Heart left ventricle (tissue), 16 donors: ENCODE data around the gene BRIX1. TPM values are rescaled to one million over a fixed set of nuclear protein-coding genes. Genes with fewer than 3 reads are reported as not detected.
A peak's percentile ranks its signal among the peaks of the same experiment; 100 is the strongest.

Experiments
- ATAC-seq, 4 donors: fragments of 200-7000 bp; cut with Tn5 transposase; one replicate each; pipeline ENCODE4 v1.9.1; 2020 to 2022; ENCODE audit warnings: moderate library complexity in 4 of 4, mild to moderate bottlenecking in 3 of 4, moderate number of reproducible peaks in 1 of 4
- DNase-seq, 5 donors: peaks; one replicate each; pipeline ENCODE4 v3.0.0-alpha.2; 2020
- H3K27ac ChIP-seq, 12 donors: fragments of 200-600 bp; sonication (generic) in 4 of 12; one replicate each; pipeline versions ENCODE4 v1.5.0 to v1.8.0; 2016 to 2022; ENCODE audit warnings: mild to moderate bottlenecking in 2 of 12
- H3K27me3 ChIP-seq, 9 donors: fragments of 200-600 bp; sonication (generic) in 2 of 9; one replicate each; pipeline versions ENCODE4 v1.5.1 to v1.8.0; 2016 to 2022; ENCODE audit warnings: mild to moderate bottlenecking in 3 of 9
- H3K36me3 ChIP-seq, 9 donors: fragments of 200-600 bp; sonication (generic) in 2 of 9; one replicate each; pipeline versions ENCODE4 v1.5.0 to v1.8.0; 2018 to 2022; ENCODE audit warnings: mild to moderate bottlenecking in 2 of 9
- H3K4me1 ChIP-seq, 12 donors: fragments of 200-600 bp; sonication (generic) in 4 of 12; one replicate each; pipeline versions ENCODE4 v1.5.0 to v1.8.0; 2016 to 2022; ENCODE audit warnings: mild to moderate bottlenecking in 3 of 12
- H3K4me3 ChIP-seq, 12 donors: fragments of 200-600 bp; sonication (generic) in 4 of 12; one replicate each; pipeline versions ENCODE4 v1.5.0 to v1.8.0; 2017 to 2022; ENCODE audit warnings: mild to moderate bottlenecking in 9 of 12, moderate library complexity in 4 of 12
- H3K9me3 ChIP-seq, 12 donors: fragments of 200-600 bp; sonication (generic) in 4 of 12; one replicate each; pipeline versions ENCODE4 v1.5.0 to v1.8.0; 2016 to 2022; ENCODE audit warnings: mild to moderate bottlenecking in 1 of 12
- POLR2A ChIP-seq, 2 donors: fragments of 450-650 bp; IDR thresholded peaks; one replicate each; pipeline ENCODE4 v1.6.1; 2017; ENCODE audit warnings: antibody characterized with exemption in 2 of 2, mild to moderate bottlenecking in 2 of 2, moderate library complexity in 2 of 2
- WGBS, 4 donors: extraction: QIAGEN DNeasy Blood & Tissue Kit in 2 of 4; methylation state at CpG; one replicate each; pipeline versions ENCODE4 v1.1.5 to v1.1.7; 2013 to 2018; 5-methylcytosine and 5-hydroxymethylcytosine counted together
- intact Hi-C, 10 donors: fragments of 100-400 bp; cut with DNase I; formaldehyde crosslinking; loops; one replicate each; pipeline versions ENCODE4 v1.11.1 to v1.14.2; 2022
- polyA plus RNA-seq, 2 donors: library from polyadenylated mRNA; stranded (reverse); fragments of 200-250 nt; gene quantifications; one replicate each; pipeline ENCODE4 v1.2.3, GENCODE V29; 2013
- total RNA-seq, 9 donors: library from RNA; depleted of rRNA in 2 of 9; stranded (reverse); fragments of >200 nt in 2 of 9; fragmentation: NEBNext Ultra II Directional in 3 of 9; extraction: Animal tissue kit (Norgen Biotek cat#: 25700) in 3 of 9; gene quantifications; one replicate each; pipeline versions ENCODE4 v1.1.0 to v1.2.4, GENCODE V29; 2016 to 2023
- TF ChIP-seq, protein P1 (sequence below), 12 donors: fragments of 200-600 bp; sonication (generic) in 4 of 12; IDR thresholded peaks; one replicate each; pipeline versions ENCODE4 v1.5.0 to v1.8.0; 2018 to 2022; ENCODE audit warnings: antibody characterized with exemption in 12 of 12, mild to moderate bottlenecking in 5 of 12
- donor health status: ischemic (EF 13 %, LVEDD 7.1; RV severe dilation, severe dysfunction).
- donor health status: healthy with polysubstance abuse.
- donor health status: DM: no; HTN: yes; CAD: no.
- donor health status: DM: no; HTN: no; CAD: no.
- donor health status: ischemic (EF 25% LVEDD 6.9; RV normal size, moderate dysfunction).
- donor health status: ischemic (EF 25% LVEDD 5.7; RV mildly dilated, moderate dysfunction).
- donor health status: healthy.
- donor health status: DM: yes; HTN: yes; CAD: no.
- donor health status: ischemic (EF 35%, LVEDD 5.7; RV mildly dilated, moderate dysfunction).
- donor health status: nonischemic (EF 11% LVEDD 7.7; RV severe dilation, severe dysfunction).
- donor health status: DM: yes; HTN: yes; CAD: no.
- donor health status: PGD.
- donor health status: ischemic (EF 29% LVEDD 5.4; RV normal size, mild dysfunction).
- donor health status: nonischemic (EF 23%, LVEDD 6.1; RV moderate dilation, normal function).

BRIX1 gene
- total and polyA plus RNA-seq, 11 donors = 10.2 to 19.6 (median 14.5) TPM

- H3K9me3 ChIP-seq = no peaks in the 10 kb centered on the region
- intact Hi-C loops = loop anchor here in 1 of 10 donors (10.0 kb wide), 1 partner anchor 1486 kb away; the partner anchor contains the start of gene TARS1
- DNase-seq = no peak
- H3K27ac ChIP-seq = peak overlapping the region; percentile 61 to 97 (median 92)
- peaks cover 0 to 26% (median 18%) of the 10 kb centered on the region in 12 donors for H3K4me1 ChIP-seq
- peaks cover 0 to 38% (median 20%) of the 10 kb centered on the region in 9 donors for H3K36me3 ChIP-seq
- H3K4me3 ChIP-seq = peak overlapping the region; percentile 56 to 95 (median 86)
- TF ChIP-seq, protein P1, sequence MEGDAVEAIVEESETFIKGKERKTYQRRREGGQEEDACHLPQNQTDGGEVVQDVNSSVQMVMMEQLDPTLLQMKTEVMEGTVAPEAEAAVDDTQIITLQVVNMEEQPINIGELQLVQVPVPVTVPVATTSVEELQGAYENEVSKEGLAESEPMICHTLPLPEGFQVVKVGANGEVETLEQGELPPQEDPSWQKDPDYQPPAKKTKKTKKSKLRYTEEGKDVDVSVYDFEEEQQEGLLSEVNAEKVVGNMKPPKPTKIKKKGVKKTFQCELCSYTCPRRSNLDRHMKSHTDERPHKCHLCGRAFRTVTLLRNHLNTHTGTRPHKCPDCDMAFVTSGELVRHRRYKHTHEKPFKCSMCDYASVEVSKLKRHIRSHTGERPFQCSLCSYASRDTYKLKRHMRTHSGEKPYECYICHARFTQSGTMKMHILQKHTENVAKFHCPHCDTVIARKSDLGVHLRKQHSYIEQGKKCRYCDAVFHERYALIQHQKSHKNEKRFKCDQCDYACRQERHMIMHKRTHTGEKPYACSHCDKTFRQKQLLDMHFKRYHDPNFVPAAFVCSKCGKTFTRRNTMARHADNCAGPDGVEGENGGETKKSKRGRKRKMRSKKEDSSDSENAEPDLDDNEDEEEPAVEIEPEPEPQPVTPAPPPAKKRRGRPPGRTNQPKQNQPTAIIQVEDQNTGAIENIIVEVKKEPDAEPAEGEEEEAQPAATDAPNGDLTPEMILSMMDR (IDR thresholded peaks at IDR 0.05) = no peak
- WGBS, 4 donors = 0 to 3% (median 2%) methylated on average over 3 of the region's 3 CpGs
- ATAC-seq = no peak
- H3K27me3 ChIP-seq = no peaks in the 10 kb centered on the region
These were observed 14.9 kb downstream of the BRIX1 start for GRCh38 chr5:34930462-34930844.

DNA sequence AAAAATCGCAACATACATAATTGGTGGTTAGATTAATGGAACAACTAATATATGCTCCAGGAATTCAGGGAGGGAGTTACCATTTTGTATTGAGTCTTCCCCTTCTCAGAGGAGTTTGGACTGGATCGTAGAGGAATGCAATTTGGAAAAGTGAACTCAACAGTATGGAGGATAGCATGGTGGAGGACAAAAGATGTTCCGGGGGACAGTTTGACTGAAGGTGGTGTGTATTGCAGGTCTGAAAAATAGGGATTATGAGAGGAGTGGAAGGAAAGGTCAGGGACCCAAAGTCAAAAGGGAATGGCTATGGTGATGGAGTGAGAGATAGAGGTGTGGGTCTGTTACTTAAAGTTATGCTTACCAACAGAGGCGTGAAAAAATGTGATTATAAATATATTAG, 15.4 kb downstream of the BRIX1 start:
- ATAC-seq = no peak
- Histone ChIP-seq H3K4me3 (peak overlapping the region; percentile 56 to 95 (median 86)), H3K9me3 (no peaks in the 10 kb centered on the region), H3K4me1 (peaks cover 0 to 26% (median 18%) of the 10 kb centered on the region in 12 donors), H3K27ac (peak overlapping the region in 9 of 12 donors; percentile 85 to 97 (median 92)), H3K36me3 (peaks cover 0 to 38% (median 20%) of the 10 kb centered on the region in 9 donors), H3K27me3 (no peaks in the 10 kb centered on the region)
- WGBS, 4 donors = 70 to 74% (median 73%) methylated on average over 4 of the region's 4 CpGs
- no peak for DNase-seq
- TF ChIP-seq, protein P1 (IDR thresholded peaks at IDR 0.05) = no peak
- no peak for TF ChIP-seq POLR2A (IDR thresholded peaks at IDR 0.05)
- intact Hi-C loops = loop anchor here in 1 of 10 donors (10.0 kb wide), 1 partner anchor 1486 kb away; the partner anchor contains the start of gene TARS1

DNA sequence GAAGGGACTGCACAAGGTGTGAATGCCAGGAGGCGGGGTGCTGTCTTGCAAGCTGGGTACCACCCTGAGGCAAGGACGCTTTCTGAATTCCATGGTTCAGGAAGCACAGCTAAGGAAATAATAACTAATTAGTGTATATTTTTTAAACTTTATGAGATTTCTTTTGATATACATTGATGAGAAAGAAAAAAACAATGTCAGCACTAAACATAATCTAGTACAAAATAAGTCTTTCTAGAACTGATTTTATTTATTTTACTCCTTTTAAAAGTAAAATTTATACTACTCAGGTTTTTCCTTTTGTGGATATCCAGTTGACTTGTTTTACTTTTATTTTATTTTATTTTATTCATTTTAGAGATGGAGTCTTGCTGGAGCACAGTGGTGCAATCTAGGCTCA, 17.4 kb downstream of the BRIX1 start:
- 80 to 94% (median 93%) methylated on average over 2 of the region's 2 CpGs for WGBS, 4 donors
- Histone ChIP-seq H3K27me3 (no peaks in the 10 kb centered on the region), H3K4me1 (peaks cover 0 to 26% (median 18%) of the 10 kb centered on the region in 12 donors), H3K4me3 (no peak overlapping the region), H3K36me3 (peaks cover 0 to 46% (median 27%) of the 10 kb centered on the region in 9 donors), H3K9me3 (no peaks in the 10 kb centered on the region), H3K27ac (no peak overlapping the region)
- TF ChIP-seq POLR2A (IDR thresholded peaks at IDR 0.05) = no peak
- TF ChIP-seq, protein P1 (IDR thresholded peaks at IDR 0.05) = no peak
- ATAC-seq = no peak
- intact Hi-C loops = loop anchor here in 1 of 10 donors (10.0 kb wide), 1 partner anchor 1488 kb away; the partner anchor contains the start of gene TARS1
- no peak for DNase-seq

DNA sequence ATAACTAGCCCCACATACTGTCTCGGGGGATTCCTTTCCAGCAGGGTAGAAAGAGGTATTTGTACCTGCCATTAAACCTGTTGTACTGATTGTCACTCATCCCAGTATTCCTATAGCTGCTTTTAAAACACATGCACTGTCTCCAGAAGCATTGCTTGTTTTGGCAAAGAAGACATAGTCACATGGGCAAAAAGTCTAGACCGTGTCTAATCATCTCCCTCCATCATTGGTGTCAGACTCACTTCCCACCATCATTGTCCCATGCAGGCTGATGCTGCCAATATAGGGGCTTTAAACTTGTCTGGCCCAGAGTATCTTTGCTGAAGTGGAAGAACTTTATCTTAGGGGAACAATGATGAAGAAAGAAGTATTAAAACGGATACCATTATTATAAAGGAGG, 26.4 kb downstream of the BRIX1 start:
- TF ChIP-seq, protein P1 (IDR thresholded peaks at IDR 0.05) = no peak
- TF ChIP-seq POLR2A (IDR thresholded peaks at IDR 0.05) = no peak
- H3K9me3 ChIP-seq = no peaks in the 10 kb centered on the region
- peaks cover 0 to 14% (median 2%) of the 10 kb centered on the region in 12 donors for H3K4me1 ChIP-seq
- intact Hi-C loops = no loop called here
- WGBS, 4 donors = 70 to 80% (median 77%) methylated on average over 3 of the region's 3 CpGs
- DNase-seq (no peak), ATAC-seq (no peak)
- no peak overlapping the region for H3K27ac ChIP-seq
- H3K36me3 ChIP-seq = peaks cover 0 to 99% (median 94%) of the 10 kb centered on the region in 9 donors
- H3K4me3 ChIP-seq = no peak overlapping the region
- no peaks in the 10 kb centered on the region for H3K27me3 ChIP-seq
